Endodermal cell (in vitro differentiated cells): ENCODE measurements around the gene TOB1. TPM values are rescaled to one million over a fixed set of nuclear protein-coding genes. Genes with fewer than 3 reads are reported as not detected.
A peak's percentile ranks its signal among the peaks of the same experiment; 100 is the strongest.

ENCODE experiments used
- DNase-seq: peaks from one replicate; pipeline ENCODE4 v3.0.0-alpha.2; 2017
- H3K27ac ChIP-seq: 2 replicates; pipeline ENCODE4 v1.5.1; 2013; ENCODE audit warnings: mild to moderate bottlenecking, low read depth, low read length, moderate library complexity
- H3K27me3 ChIP-seq: 2 replicates; pipeline ENCODE4 v1.6.1; 2013; ENCODE audit warnings: mild to moderate bottlenecking, low read length, moderate library complexity; ENCODE audit not compliant: insufficient read depth, control insufficient read depth, poor library complexity, severe bottlenecking
- H3K36me3 ChIP-seq: 2 replicates; pipeline ENCODE4 v1.7.0; 2013; ENCODE audit warnings: mild to moderate bottlenecking, low read length, moderate library complexity; ENCODE audit not compliant: control insufficient read depth, insufficient read depth
- H3K4me1 ChIP-seq: one replicate; pipeline ENCODE4 v1.7.0; 2013; ENCODE audit warnings: low read length; ENCODE audit not compliant: control insufficient read depth, insufficient read depth
- H3K4me3 ChIP-seq: 2 replicates; pipeline ENCODE4 v1.5.1; 2013; ENCODE audit warnings: mild to moderate bottlenecking, low read length, moderate library complexity
- H3K9ac ChIP-seq: 2 replicates; pipeline ENCODE4 v1.6.1; 2013; ENCODE audit warnings: mild to moderate bottlenecking, low read length, moderate library complexity; ENCODE audit not compliant: poor library complexity, severe bottlenecking; ENCODE audit errors: extremely low read depth
- H3K9me3 ChIP-seq: 2 replicates; pipeline ENCODE4 v1.6.1; 2013; ENCODE audit warnings: mild to moderate bottlenecking, low read length, moderate library complexity; ENCODE audit not compliant: control insufficient read depth
- H3K27ac Mint-ChIP-seq: 2 replicates; pipeline ENCODE4 v1.8.0; 2020; ENCODE audit warnings: mixed read lengths
- H3K27me3 Mint-ChIP-seq: 2 replicates; pipeline ENCODE4 v1.8.0; 2021; ENCODE audit warnings: mild to moderate bottlenecking, mixed read lengths; ENCODE audit not compliant: insufficient read depth
- H3K36me3 Mint-ChIP-seq: 2 replicates; pipeline ENCODE4 v1.8.0; 2020; ENCODE audit warnings: low read depth, mixed read lengths
- H3K4me1 Mint-ChIP-seq: 2 replicates; pipeline ENCODE4 v1.8.0; 2020; ENCODE audit warnings: mixed read lengths
- H3K4me3 Mint-ChIP-seq: 2 replicates; pipeline ENCODE4 v1.8.0; 2020; ENCODE audit warnings: mild to moderate bottlenecking, moderate library complexity, mixed read lengths
- H3K9me3 Mint-ChIP-seq: 2 replicates; pipeline ENCODE4 v1.8.0; 2020; ENCODE audit warnings: mild to moderate bottlenecking, mixed read lengths
- CTCF ChIP-seq: fragments of 200-600 bp; sonication (generic); conservative IDR thresholded peaks from 2 replicates; pipeline ENCODE4 v1.5.0; 2021; ENCODE audit warnings: antibody characterized with exemption, mild to moderate bottlenecking
- WGBS, 2 experiments: methylation state at CpG; one replicate each; pipeline versions ENCODE4 v1.1.5 to v1.1.7; 2013; ENCODE audit warnings: missing lambda C conversion rate in 2 of 2, mixed read lengths in 1 of 2; ENCODE audit not compliant: insufficient coverage in 1 of 2, insufficient read length in 1 of 2; 5-methylcytosine and 5-hydroxymethylcytosine counted together
- total RNA-seq, 2 donors: library from RNA; stranded (reverse); fragmentation: NEBNext Ultra II Directional in 1 of 2; extraction: Animal tissue kit (Norgen Biotek cat#: 25700) in 1 of 2; gene quantifications; 2 replicates in 1 of 2; 3 replicates in 1 of 2; pipeline ENCODE4 v1.2.1, GENCODE V29; 2021

Gene TOB1
- total RNA-seq, 2 donors from 2014 or later: 35.5 to 36.3 TPM

DNA sequence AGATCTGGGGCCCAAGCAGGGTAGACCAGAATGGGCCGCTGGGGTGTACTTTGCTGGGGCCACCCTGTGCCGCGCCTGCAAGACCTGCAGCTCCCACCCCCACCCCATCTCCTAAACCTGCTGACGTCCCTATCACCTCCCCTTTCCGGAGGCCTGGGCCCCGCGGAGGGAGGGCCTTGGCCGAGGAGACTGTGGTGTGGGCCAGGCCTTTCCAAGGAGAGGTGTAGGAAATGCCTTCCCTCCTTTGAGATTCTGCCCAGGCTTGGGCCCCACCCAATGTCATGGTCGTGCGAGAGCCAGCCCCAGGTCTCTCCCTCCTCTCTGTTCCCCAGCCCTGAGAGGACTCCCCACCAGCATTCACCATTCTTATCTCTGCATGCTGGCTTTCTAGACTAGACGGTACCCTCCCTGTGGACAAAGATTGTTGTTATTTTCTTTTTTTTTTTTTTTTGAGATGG lies 34.7 kb downstream of the TOB1 start:
- Mint-ChIP-seq H3K27me3 (peaks cover 6% of the 10 kb centered on the region), H3K4me1 (peaks cover 43% of the 10 kb centered on the region), H3K4me3 (no peak overlapping the region), H3K36me3 (no peaks in the 10 kb centered on the region), H3K27ac (no peak overlapping the region), H3K9me3 (no peaks in the 10 kb centered on the region)
- Histone ChIP-seq H3K27ac (peak overlapping the region; percentile 84), H3K36me3 (no peaks in the 10 kb centered on the region), H3K4me3 (no peak overlapping the region), H3K9ac (no peak overlapping the region), H3K9me3 (no peaks in the 10 kb centered on the region), H3K4me1 (peaks cover 3% of the 10 kb centered on the region), H3K27me3 (no peaks in the 10 kb centered on the region)
- no peak for TF ChIP-seq CTCF
- WGBS, 2 experiments: 70% methylated on average over 11 of the region's 11 CpGs; no CpG with 5 or more reads in 1 of the 2 experiments
- peak; percentile 80 for DNase-seq

DNA sequence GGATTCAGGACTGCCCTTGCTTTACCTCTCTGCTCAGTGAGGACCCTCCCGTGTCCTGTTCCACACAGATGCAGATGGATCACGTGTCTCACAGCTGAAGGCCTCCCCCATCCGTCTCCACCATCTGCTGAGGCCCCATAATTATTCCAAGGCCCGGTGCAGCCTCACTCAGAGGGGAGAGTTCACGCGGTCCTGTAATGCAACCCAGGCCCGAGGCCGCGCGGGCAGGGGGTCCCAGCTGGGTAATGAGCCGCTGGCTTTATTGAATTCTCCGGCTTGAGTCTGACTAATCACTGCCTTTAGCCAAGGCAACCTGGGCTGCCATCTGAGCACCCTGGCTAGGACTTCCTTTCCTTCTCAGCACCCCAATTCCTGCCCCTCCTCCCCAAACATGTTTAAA lies 35.2 kb downstream of the TOB1 start:
- Histone ChIP-seq H3K27ac (peak overlapping the region; percentile 84), H3K36me3 (no peaks in the 10 kb centered on the region), H3K9ac (no peak overlapping the region), H3K4me1 (peaks cover 3% of the 10 kb centered on the region), H3K4me3 (no peak overlapping the region), H3K9me3 (no peaks in the 10 kb centered on the region), H3K27me3 (no peaks in the 10 kb centered on the region)
- Mint-ChIP-seq H3K4me3 (no peak overlapping the region), H3K36me3 (no peaks in the 10 kb centered on the region), H3K4me1 (peaks cover 43% of the 10 kb centered on the region), H3K27ac (no peak overlapping the region), H3K27me3 (peaks cover 3% of the 10 kb centered on the region), H3K9me3 (no peaks in the 10 kb centered on the region)
- DNase-seq: peak; percentile 82
- WGBS, 2 experiments: 46 to 69% methylated on average over 10 to 12 of the region's 12 CpGs
- no peak for TF ChIP-seq CTCF

- no peaks in the 10 kb centered on the region for H3K36me3 Mint-ChIP-seq
- 92 to 95% methylated on average over 4 to 5 of the region's 5 CpGs for WGBS, 2 experiments
These were observed 35.8 kb downstream of the TOB1 start for GRCh38 chr17:50830352-50830751.

More at GRCh38 chr17:50830352-50830751, 35.8 kb downstream of the TOB1 start:
- Histone ChIP-seq H3K9ac (no peak overlapping the region), H3K9me3 (no peaks in the 10 kb centered on the region), H3K4me3 (no peak overlapping the region), H3K36me3 (no peaks in the 10 kb centered on the region), H3K4me1 (peaks cover 3% of the 10 kb centered on the region), H3K27me3 (no peaks in the 10 kb centered on the region), H3K27ac (peak overlapping the region; percentile 24)
- H3K9me3 Mint-ChIP-seq: no peaks in the 10 kb centered on the region
- no peak for TF ChIP-seq CTCF
- H3K27me3 Mint-ChIP-seq: peaks cover 2% of the 10 kb centered on the region
- DNase-seq: peak; percentile 72
- H3K27ac Mint-ChIP-seq: no peak overlapping the region
- H3K4me3 Mint-ChIP-seq: no peak overlapping the region
- H3K4me1 Mint-ChIP-seq: peaks cover 39% of the 10 kb centered on the region
